PC-3 (cell line): ENCODE results near the gene CFP. TPM values are rescaled to one million over a fixed set of nuclear protein-coding genes. Genes with fewer than 3 reads are reported as not detected.
A peak's percentile ranks its signal among the peaks of the same experiment; 100 is the strongest.

Experiments used
- ATAC-seq: fragments of 200-7000 bp; cut with Tn5 transposase; 2 replicates; pipeline ENCODE4 v1.9.1; 2020; ENCODE audit warnings: mild to moderate bottlenecking, moderate library complexity
- BruUV-seq: library from RNA; stranded (reverse); fragments of 400-500 nt; replicated peaks from 2 replicates; lab custom pipeline; 2021; lab: Mats Ljungman, UMichigan
- CTCF ChIA-PET: fragments of 300-600 bp; sonication (Branson Sonifier 250); formaldehyde crosslinking; loops from one replicate; lab custom pipeline; 2022; ENCODE audit warnings: antibody characterized with exemption; lab: Charles Lee
- POLR2A ChIA-PET: fragments of 300-600 bp; sonication (Branson Sonifier 250); formaldehyde crosslinking; loops from one replicate; lab custom pipeline; 2022; ENCODE audit warnings: antibody characterized with exemption; ENCODE audit not compliant: unreplicated experiment; lab: Charles Lee
- DNase-seq: peaks from one replicate; pipeline ENCODE4 v3.0.0-alpha.2; 2015
- H2AFZ ChIP-seq: fragments of 300-600 bp; sonication (generic); 2 replicates; pipeline ENCODE4 v1.6.0; 2016; ENCODE audit warnings: antibody characterized with exemption, low read length
- H3F3A ChIP-seq: fragments of 300-600 bp; sonication (generic); one replicate; pipeline ENCODE4 v1.6.0; 2017; ENCODE audit warnings: antibody characterized with exemption, low read length, control low read depth, mild to moderate bottlenecking; ENCODE audit not compliant: unreplicated experiment
- H3K27ac ChIP-seq: fragments of 300-600 bp; sonication (generic); 2 replicates; pipeline ENCODE4 v1.5.1; 2016; ENCODE audit warnings: mild to moderate bottlenecking, low read length
- H3K27me3 ChIP-seq: fragments of 300-600 bp; sonication (generic); 2 replicates; pipeline ENCODE4 v1.6.1; 2016; ENCODE audit warnings: low read length, mixed read lengths
- H3K36me3 ChIP-seq: fragments of 300-600 bp; sonication (generic); 2 replicates; pipeline ENCODE4 v1.6.1; 2016; ENCODE audit warnings: low read depth, mixed run types, low read length, mixed read lengths
- H3K4me1 ChIP-seq: fragments of 300-600 bp; sonication (generic); 2 replicates; pipeline ENCODE4 v1.5.1; 2016; ENCODE audit warnings: low read length; ENCODE audit not compliant: insufficient read depth
- H3K4me2 ChIP-seq: fragments of 300-600 bp; sonication (generic); 2 replicates; pipeline ENCODE4 v1.6.0; 2016; ENCODE audit warnings: low read length
- H3K4me3 ChIP-seq: fragments of 300-600 bp; sonication (generic); 2 replicates; pipeline ENCODE4 v1.5.1; 2016; ENCODE audit warnings: mild to moderate bottlenecking, low read length, mixed read lengths
- H3K79me2 ChIP-seq: fragments of 300-600 bp; sonication (generic); 2 replicates; pipeline ENCODE4 v1.6.1; 2017; ENCODE audit warnings: low read length, mixed read lengths
- H3K9ac ChIP-seq: fragments of 300-600 bp; sonication (generic); 2 replicates; pipeline ENCODE4 v1.6.0; 2016; ENCODE audit warnings: mild to moderate bottlenecking, low read length
- H3K9me2 ChIP-seq: fragments of 300-600 bp; sonication (generic); replicated peaks from 2 replicates; pipeline ENCODE4 v1.6.1; 2016; ENCODE audit warnings: mixed run types, low read length, mixed read lengths
- H3K9me3 ChIP-seq: fragments of 300-600 bp; sonication (generic); 2 replicates; pipeline ENCODE4 v1.6.1; 2016; ENCODE audit warnings: low read length, mixed read lengths
- H4K20me1 ChIP-seq: fragments of 300-600 bp; sonication (generic); 2 replicates; pipeline ENCODE4 v1.6.1; 2016; ENCODE audit warnings: low read length, mixed read lengths
- EZH2 ChIP-seq: fragments of 300-600 bp; sonication (generic); IDR thresholded peaks from one replicate; pipeline ENCODE4 v1.6.1; 2017; ENCODE audit warnings: antibody characterized with exemption, mild to moderate bottlenecking, low read length; ENCODE audit not compliant: unreplicated experiment
- EZH2phosphoT487 ChIP-seq: fragments of 300-600 bp; sonication (generic); IDR thresholded peaks from 2 replicates; pipeline ENCODE4 v1.6.1; 2018; ENCODE audit warnings: mild to moderate bottlenecking, antibody characterized with exemption, low read length, borderline replicate concordance
- intact Hi-C: fragments of 100-400 bp; cut with micrococcal nuclease; formaldehyde crosslinking; loops from 2 replicates; pipeline ENCODE4 v1.9.0; 2023
- total RNA-seq: library from RNA; depleted of rRNA; stranded (reverse); fragments of >200 nt; gene quantifications from 2 replicates; pipeline ENCODE4 v1.2.3, GENCODE V29; 2014
- TF ChIP-seq, protein P1 (sequence below): fragments of 300-600 bp; sonication (generic); conservative IDR thresholded peaks from 2 replicates; pipeline ENCODE4 v1.5.1; 2017; ENCODE audit warnings: antibody characterized with exemption, low read depth, mild to moderate bottlenecking, low read length

Gene CFP
- total RNA-seq, 1 experiment from 2014 or later, result 1.9 TPM

DNA sequence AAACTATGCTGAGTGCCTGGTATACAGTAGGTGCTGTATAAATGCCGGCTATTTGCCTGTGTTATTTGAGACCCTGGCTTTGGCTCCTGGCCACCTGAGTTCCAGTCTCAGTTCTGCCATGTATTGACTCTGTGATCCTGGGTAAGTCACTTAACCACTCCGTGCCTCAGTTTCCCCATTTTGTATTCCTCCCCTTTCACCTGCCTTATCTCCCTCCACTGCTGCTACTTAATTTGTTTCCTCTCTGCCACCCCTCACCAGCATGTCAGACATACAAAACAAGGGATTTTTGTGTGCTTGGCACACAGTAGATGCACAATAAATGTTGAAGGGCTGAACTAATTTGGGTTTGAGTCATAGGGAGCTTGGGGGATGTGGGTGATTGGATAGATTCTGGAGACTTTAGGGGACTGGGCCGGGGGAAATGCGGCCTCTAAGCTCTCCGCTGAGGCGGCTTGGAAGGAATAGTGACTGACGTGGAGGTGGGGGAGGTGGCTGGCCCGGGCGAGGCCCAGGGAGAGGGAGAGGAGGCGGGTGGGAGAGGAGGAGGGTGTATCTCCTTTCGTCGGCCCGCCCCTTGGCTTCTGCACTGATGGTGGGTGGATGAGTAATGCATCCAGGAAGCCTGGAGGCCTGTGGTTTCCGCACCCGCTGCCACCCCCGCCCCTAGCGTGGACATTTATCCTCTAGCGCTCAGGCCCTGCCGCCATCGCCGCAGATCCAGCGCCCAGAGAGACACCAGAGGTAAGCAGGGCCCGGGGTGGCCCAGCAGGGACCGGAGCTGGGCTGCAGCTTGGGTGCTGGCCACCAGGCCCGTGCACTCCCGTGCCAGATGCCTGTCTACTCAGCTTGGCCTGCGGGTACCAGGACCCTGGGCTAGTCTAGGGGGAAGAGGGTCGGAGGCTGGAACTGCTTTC is 47.7 kb downstream of the CFP start, which contains the start of gene TIMP1:
Gene TIMP1 (plus strand): TSS at position 706 of the 917 bp plus-strand sequence. CDS start 980 bp downstream, outside the sequence.
- TSS peak; percentile 35 for BruUV-seq

GRCh38 chrX:47579537-47579936 is 50.2 kb downstream of the CFP start:
- H3K79me2 ChIP-seq, result peaks cover 18% of the 10 kb centered on the region
- no peaks in the 10 kb centered on the region; the same call in 1 of the 2 replicates for H3K36me3 ChIP-seq
- DNase-seq, result peak; percentile 75
- ChIA-PET POLR2A (interaction anchor here (0.6 kb wide), 1 partner anchor 435 kb away, joined by 3 read pairs; the partner anchor contains the start of genes NDUFB11 and RBM10), CTCF (no interaction called here)
- no peaks in the 10 kb centered on the region for H3F3A ChIP-seq
- BruUV-seq, result no TSS peak
- peak; percentile 27 for ATAC-seq
- H2AFZ ChIP-seq, result no peak overlapping the region
- no peaks in the 10 kb centered on the region for H3K27me3 ChIP-seq
- intact Hi-C loops, result no loop called here
- H3K4me3 ChIP-seq, result no peak overlapping the region
- H3K4me1 ChIP-seq, result peaks cover 31% of the 10 kb centered on the region
- no peaks in the 10 kb centered on the region for H4K20me1 ChIP-seq
- TF ChIP-seq EZH2, result no peak
- TF ChIP-seq, protein P1, sequence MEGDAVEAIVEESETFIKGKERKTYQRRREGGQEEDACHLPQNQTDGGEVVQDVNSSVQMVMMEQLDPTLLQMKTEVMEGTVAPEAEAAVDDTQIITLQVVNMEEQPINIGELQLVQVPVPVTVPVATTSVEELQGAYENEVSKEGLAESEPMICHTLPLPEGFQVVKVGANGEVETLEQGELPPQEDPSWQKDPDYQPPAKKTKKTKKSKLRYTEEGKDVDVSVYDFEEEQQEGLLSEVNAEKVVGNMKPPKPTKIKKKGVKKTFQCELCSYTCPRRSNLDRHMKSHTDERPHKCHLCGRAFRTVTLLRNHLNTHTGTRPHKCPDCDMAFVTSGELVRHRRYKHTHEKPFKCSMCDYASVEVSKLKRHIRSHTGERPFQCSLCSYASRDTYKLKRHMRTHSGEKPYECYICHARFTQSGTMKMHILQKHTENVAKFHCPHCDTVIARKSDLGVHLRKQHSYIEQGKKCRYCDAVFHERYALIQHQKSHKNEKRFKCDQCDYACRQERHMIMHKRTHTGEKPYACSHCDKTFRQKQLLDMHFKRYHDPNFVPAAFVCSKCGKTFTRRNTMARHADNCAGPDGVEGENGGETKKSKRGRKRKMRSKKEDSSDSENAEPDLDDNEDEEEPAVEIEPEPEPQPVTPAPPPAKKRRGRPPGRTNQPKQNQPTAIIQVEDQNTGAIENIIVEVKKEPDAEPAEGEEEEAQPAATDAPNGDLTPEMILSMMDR, result no peak
- no peak for TF ChIP-seq EZH2phosphoT487
- no peak overlapping the region for H3K9ac ChIP-seq
- H3K9me3 ChIP-seq, result no peaks in the 10 kb centered on the region
- no peaks in the 10 kb centered on the region for H3K9me2 ChIP-seq
- H3K4me2 ChIP-seq, result peak overlapping the region; percentile 57
- peak overlapping the region; percentile 44 for H3K27ac ChIP-seq

More for the DNA sequence above, 47.7 kb downstream of the CFP start, which contains the start of gene TIMP1:
- H3K4me1 ChIP-seq, result peaks cover 31% of the 10 kb centered on the region
- DNase-seq (peak; percentile 94), ATAC-seq (peak; percentile 92)
- H3K36me3 ChIP-seq, result no peaks in the 10 kb centered on the region; the same call in 1 of the 2 replicates
- no peaks in the 10 kb centered on the region for H3K9me3 ChIP-seq
- H3F3A ChIP-seq, result no peaks in the 10 kb centered on the region
- peak within 1 kb of the TSS; percentile 63; the same call in 1 of the 2 replicates for H2AFZ ChIP-seq
- peaks cover 18% of the 10 kb centered on the region for H3K79me2 ChIP-seq
- ChIA-PET POLR2A (no interaction called here), CTCF (no interaction called here)
- peak within 1 kb of the TSS; percentile 90 for H3K4me2 ChIP-seq
- peak within 1 kb of the TSS; percentile 83 for H3K4me3 ChIP-seq
- peak within 1 kb of the TSS; percentile 56 for H3K27ac ChIP-seq
- no peaks in the 10 kb centered on the region for H3K27me3 ChIP-seq
- intact Hi-C loops, result loop anchor here (5.0 kb wide), 1 partner anchor 70 kb away; the partner anchor contains the start of gene ELK1
- no peaks in the 10 kb centered on the region for H4K20me1 ChIP-seq
- peak within 1 kb of the TSS; percentile 90 for H3K9ac ChIP-seq
- TF ChIP-seq, protein P1, result no peak
- TF ChIP-seq EZH2, result no peak
- no peak for TF ChIP-seq EZH2phosphoT487
- no peaks in the 10 kb centered on the region for H3K9me2 ChIP-seq
